Astrocyte of the cerebellum (primary cell): ENCODE results near the gene TRIM26.

ENCODE experiments used
- DNase-seq: peaks from one replicate; pipeline ENCODE4 v3.0.0-alpha.2; 2011; ENCODE audit warnings: low read depth
- H3K4me3 ChIP-seq: 2 replicates; pipeline ENCODE4 v1.5.1; 2011; ENCODE audit warnings: mild to moderate bottlenecking, low read depth, low read length, moderate library complexity
- in situ Hi-C: cut with HindIII; loops from 2 replicates; pipeline ENCODE4 v1.10.0; 2017; ENCODE audit warnings: low sequenced_read_pairs
- TF ChIP-seq, protein P1 (sequence below): IDR thresholded peaks from 2 replicates; pipeline ENCODE4 v1.5.1; 2012; ENCODE audit warnings: low read length, low read depth, moderate library complexity, mild to moderate bottlenecking; ENCODE audit errors: missing control alignments

The TRIM26 gene

DNA sequence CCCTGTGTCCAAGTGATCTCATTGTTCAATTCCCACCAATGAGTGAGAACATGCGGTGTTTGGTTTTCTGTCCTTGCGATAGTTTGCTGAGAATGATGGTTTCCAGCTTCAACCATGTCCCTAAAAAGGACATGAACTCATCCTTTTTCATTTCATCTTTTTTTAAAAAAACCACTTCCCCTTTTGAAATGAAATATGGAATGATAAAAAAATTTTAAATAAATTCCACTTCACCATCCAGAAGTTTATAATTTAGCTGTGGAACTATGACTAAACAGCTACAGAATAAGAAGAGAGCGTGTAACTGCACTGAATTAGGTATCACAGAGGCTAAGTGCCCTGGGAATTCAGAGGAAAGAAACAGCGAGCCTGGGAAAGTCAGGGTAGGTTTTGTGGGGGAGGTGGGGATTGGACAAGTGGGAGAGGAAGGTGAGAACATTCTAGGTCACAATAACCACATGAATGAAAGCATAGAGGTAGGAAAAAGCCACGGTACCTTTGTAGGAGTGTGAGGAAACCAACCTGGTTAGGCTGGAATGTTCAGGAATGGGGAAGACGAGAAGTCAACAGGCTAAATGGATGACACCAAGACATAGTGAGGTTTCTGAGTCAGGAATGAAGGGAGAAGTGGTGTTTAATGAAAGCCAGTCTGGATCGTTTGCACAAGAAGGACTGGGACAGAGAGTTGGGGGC lies 63.2 kb downstream of the TRIM26 start:
- DNase-seq, result no peak
- in situ Hi-C loops, result no loop called here
- TF ChIP-seq, protein P1, sequence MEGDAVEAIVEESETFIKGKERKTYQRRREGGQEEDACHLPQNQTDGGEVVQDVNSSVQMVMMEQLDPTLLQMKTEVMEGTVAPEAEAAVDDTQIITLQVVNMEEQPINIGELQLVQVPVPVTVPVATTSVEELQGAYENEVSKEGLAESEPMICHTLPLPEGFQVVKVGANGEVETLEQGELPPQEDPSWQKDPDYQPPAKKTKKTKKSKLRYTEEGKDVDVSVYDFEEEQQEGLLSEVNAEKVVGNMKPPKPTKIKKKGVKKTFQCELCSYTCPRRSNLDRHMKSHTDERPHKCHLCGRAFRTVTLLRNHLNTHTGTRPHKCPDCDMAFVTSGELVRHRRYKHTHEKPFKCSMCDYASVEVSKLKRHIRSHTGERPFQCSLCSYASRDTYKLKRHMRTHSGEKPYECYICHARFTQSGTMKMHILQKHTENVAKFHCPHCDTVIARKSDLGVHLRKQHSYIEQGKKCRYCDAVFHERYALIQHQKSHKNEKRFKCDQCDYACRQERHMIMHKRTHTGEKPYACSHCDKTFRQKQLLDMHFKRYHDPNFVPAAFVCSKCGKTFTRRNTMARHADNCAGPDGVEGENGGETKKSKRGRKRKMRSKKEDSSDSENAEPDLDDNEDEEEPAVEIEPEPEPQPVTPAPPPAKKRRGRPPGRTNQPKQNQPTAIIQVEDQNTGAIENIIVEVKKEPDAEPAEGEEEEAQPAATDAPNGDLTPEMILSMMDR, result no peak
- no peak overlapping the region for H3K4me3 ChIP-seq

DNA sequence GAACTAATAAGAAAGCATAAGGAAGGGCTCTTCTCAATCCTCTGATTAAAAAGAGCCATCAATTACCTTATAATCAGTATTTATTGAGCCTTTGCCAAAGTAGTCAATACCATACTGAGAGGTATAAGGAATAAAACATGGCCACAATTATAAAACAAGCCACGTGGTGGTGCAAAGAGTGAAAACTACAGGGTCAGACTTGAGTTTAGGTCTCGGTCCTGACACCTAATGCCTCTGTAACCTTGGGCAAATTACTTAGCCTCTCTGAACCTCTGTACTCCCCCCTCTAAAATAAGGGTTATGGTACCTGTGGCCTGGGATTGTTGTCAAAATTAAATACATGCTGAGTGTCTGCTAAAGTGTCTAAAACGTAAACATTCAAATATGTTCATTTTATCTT lies 64.0 kb downstream of the TRIM26 start:
- in situ Hi-C loops, result no loop called here
- TF ChIP-seq, protein P1, result no peak
- no peak overlapping the region for H3K4me3 ChIP-seq
- DNase-seq, result no peak

DNA sequence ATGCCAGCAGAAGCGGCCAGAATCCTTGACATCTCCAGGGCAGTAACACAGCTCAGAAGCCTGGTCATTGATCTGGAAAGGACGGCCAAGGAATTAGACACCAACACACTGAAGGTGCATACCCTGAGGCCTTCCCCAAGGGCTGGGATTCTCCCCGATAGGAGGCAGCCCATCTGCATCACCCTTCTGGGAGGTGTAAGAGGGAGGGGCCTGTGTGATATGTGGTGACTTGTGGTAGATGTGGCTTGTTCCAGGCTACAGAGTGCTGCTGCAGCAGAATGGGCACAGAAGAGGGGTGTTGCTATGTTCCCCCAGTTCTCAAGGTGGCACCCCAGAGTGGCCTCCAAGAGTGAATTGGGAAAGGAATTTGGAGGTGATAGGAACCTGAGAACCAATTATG lies 66.1 kb downstream of the TRIM26 start:
- no peak for DNase-seq
- TF ChIP-seq, protein P1, result no peak
- in situ Hi-C loops, result no loop called here
- H3K4me3 ChIP-seq, result no peak overlapping the region

DNA sequence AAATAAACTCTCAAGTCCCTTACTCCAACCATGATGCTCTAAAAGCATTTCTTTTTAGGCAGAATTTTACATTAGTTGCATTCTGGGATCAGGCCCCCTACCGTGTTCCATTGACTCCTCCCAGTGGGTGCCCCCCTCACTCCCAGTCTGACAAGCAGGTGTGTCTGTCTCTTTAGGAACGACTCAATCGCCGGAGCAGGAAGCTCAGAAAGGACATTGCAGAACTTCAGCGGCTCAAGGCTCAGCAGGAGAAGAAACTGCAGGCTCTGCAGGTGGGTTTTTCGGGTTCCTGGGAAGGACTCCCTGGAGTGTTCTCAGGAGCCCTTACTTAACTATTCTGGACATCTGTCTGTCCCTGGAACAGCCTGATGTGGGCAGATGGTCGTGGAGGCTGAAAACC lies 67.4 kb downstream of the TRIM26 start:
- no peak for DNase-seq
- TF ChIP-seq, protein P1, result no peak
- in situ Hi-C loops, result no loop called here
- H3K4me3 ChIP-seq, result no peak overlapping the region

DNA sequence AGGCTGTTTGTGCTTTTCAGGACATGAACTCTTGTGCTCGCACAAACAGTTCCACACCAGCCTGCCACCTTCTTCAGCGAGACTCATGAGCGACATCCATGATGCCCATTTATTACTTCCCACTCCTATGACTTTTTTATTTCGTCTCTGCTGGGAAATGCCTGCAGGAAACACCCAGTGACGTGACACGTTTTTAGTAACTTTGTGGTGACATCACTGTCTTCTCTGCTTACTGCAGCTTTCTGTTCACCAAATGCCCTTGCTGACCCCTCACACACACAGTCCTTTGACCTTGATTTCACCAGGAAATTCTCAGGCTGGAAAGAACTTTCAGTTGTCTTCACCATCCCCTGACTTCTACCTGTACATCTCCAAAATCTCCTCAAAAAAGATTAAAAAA lies 68.4 kb downstream of the TRIM26 start:
- no peak overlapping the region for H3K4me3 ChIP-seq
- TF ChIP-seq, protein P1, result no peak
- no peak for DNase-seq
- in situ Hi-C loops, result no loop called here

DNA sequence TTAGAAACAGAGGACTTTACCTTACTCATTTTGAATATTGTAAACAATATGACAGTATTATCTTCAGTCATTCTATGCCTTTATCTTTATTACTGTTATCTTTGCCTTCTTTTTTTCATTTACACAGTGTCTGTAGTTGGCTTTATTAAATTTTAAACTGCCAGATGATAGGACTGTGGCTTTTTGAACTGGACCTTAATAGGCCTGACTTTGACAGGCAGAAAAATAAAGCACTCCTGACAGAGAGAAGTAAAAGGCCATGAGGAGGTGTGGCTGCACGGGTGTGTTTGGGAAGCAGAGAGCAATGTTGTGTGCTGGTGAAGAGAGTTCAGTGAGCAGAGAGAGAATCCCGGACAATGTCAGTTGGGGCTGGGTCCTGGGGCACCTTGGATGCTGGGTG lies 69.4 kb downstream of the TRIM26 start:
- DNase-seq, result no peak
- TF ChIP-seq, protein P1, result no peak
- in situ Hi-C loops, result no loop called here
- H3K4me3 ChIP-seq, result no peak overlapping the region
